MM.1S (cell line): Measurements from ENCODE around the gene COPZ1.
"Not testable (repeated sequence)": the region's sequence is repeated elsewhere in the genome, so short reads cannot be mapped to it uniquely, and the experiment has no call there.

ENCODE experiments used
- DNase-seq: peaks from one replicate; pipeline ENCODE4 v3.0.0-alpha.2; 2015
- H2AFZ ChIP-seq: fragments of 300-600 bp; sonication (generic); 2 replicates; pipeline ENCODE4 v1.6.0; 2016; ENCODE audit warnings: antibody characterized with exemption, low read length
- H3F3A ChIP-seq: fragments of 300-600 bp; sonication (generic); 2 replicates; pipeline ENCODE4 v1.6.1; 2016; ENCODE audit warnings: mild to moderate bottlenecking, antibody characterized with exemption, low read length, moderate library complexity, mixed read lengths; ENCODE audit not compliant: insufficient read depth
- H3K27ac ChIP-seq: fragments of 300-600 bp; sonication (generic); 2 replicates; pipeline ENCODE4 v1.5.1; 2016; ENCODE audit warnings: mild to moderate bottlenecking, low read length
- H3K27me3 ChIP-seq: fragments of 300-600 bp; sonication (generic); replicated peaks from 2 replicates; pipeline ENCODE4 v1.6.0; 2016; ENCODE audit warnings: low read length; ENCODE audit not compliant: insufficient read depth
- H3K36me3 ChIP-seq: fragments of 300-600 bp; sonication (generic); replicated peaks from 2 replicates; pipeline ENCODE4 v1.6.1; 2016; ENCODE audit warnings: mild to moderate bottlenecking, low read length, mixed read lengths; ENCODE audit not compliant: insufficient read depth
- H3K4me1 ChIP-seq: fragments of 300-600 bp; sonication (generic); 2 replicates; pipeline ENCODE4 v1.6.1; 2016; ENCODE audit warnings: low read length, mixed read lengths
- H3K4me2 ChIP-seq: fragments of 300-600 bp; sonication (generic); 2 replicates; pipeline ENCODE4 v1.6.0; 2016; ENCODE audit warnings: low read depth, low read length
- H3K4me3 ChIP-seq: fragments of 300-600 bp; sonication (generic); 2 replicates; pipeline ENCODE4 v1.5.1; 2016; ENCODE audit warnings: low read length, mixed read lengths
- H3K79me2 ChIP-seq: fragments of 300-600 bp; sonication (generic); 2 replicates; pipeline ENCODE4 v1.6.1; 2016; ENCODE audit warnings: mixed run types, low read length, mixed read lengths
- H3K9ac ChIP-seq: fragments of 300-600 bp; sonication (generic); 2 replicates; pipeline ENCODE4 v1.6.1; 2016; ENCODE audit warnings: low read length, mixed read lengths
- H3K9me2 ChIP-seq: fragments of 300-600 bp; sonication (generic); replicated peaks from 2 replicates; pipeline ENCODE4 v1.6.1; 2016; ENCODE audit warnings: mild to moderate bottlenecking, low read length, mixed read lengths; ENCODE audit not compliant: insufficient read depth
- H3K9me3 ChIP-seq: fragments of 300-600 bp; sonication (generic); replicated peaks from 2 replicates; pipeline ENCODE4 v1.6.1; 2016; ENCODE audit warnings: mild to moderate bottlenecking, low read length, mixed read lengths; ENCODE audit not compliant: insufficient read depth
- H4K20me1 ChIP-seq: fragments of 300-600 bp; sonication (generic); 2 replicates; pipeline ENCODE4 v1.6.1; 2016; ENCODE audit warnings: mild to moderate bottlenecking, low read length, moderate library complexity, mixed read lengths; ENCODE audit not compliant: insufficient read depth
- CTCF ChIP-seq: fragments of 300-600 bp; sonication (generic); IDR thresholded peaks from 2 replicates; pipeline ENCODE4 v1.5.1; 2016; ENCODE audit warnings: antibody characterized with exemption, low read length, mixed read lengths
- EZH2 ChIP-seq: fragments of 300-600 bp; sonication (generic); optimal IDR thresholded peaks from 2 replicates; pipeline ENCODE3; 2017; ENCODE audit warnings: low read depth, mild to moderate bottlenecking, antibody characterized with exemption, low read length, mixed read lengths
- EZH2phosphoT487 ChIP-seq: fragments of 300-600 bp; sonication (generic); IDR thresholded peaks from 2 replicates; pipeline ENCODE4 v1.6.1; 2018; ENCODE audit warnings: antibody characterized with exemption, low read length

Gene COPZ1

GRCh38 chr12:54279227-54279631 lies 45.7 kb upstream of the COPZ1 start:
- H3K27me3 ChIP-seq = no peaks in the 10 kb centered on the region
- H3K4me1 ChIP-seq = peaks cover 33% of the 10 kb centered on the region
- no peaks in the 10 kb centered on the region for H3K9me3 ChIP-seq
- peak overlapping the region; percentile 96 for H3K9ac ChIP-seq
- H3F3A ChIP-seq = peaks cover 40% of the 10 kb centered on the region
- peak overlapping the region; percentile 80 for H2AFZ ChIP-seq
- DNase-seq = no peak
- peaks cover 21% of the 10 kb centered on the region for H4K20me1 ChIP-seq
- H3K4me2 ChIP-seq = peak overlapping the region; percentile 74
- H3K9me2 ChIP-seq = no peaks in the 10 kb centered on the region
- H3K4me3 ChIP-seq = peak overlapping the region; percentile 99
- TF ChIP-seq EZH2phosphoT487 (no peak), CTCF (no peak), EZH2 (no peak)
- H3K36me3 ChIP-seq = peaks cover 18% of the 10 kb centered on the region
- peak overlapping the region; percentile 84 for H3K27ac ChIP-seq
- peaks cover 86% of the 10 kb centered on the region for H3K79me2 ChIP-seq

- H3K9me3 ChIP-seq = no peaks in the 10 kb centered on the region
- peak within 1 kb of the TSS; percentile 74 for H3K4me2 ChIP-seq
- H3K27ac ChIP-seq = peak within 1 kb of the TSS; percentile 84
- peaks cover 86% of the 10 kb centered on the region for H3K79me2 ChIP-seq
- peak within 1 kb of the TSS; percentile 96 for H3K9ac ChIP-seq
- peak; percentile 99 for DNase-seq
- H3K36me3 ChIP-seq = peaks cover 19% of the 10 kb centered on the region
- no peaks in the 10 kb centered on the region for H3K27me3 ChIP-seq
- peak within 1 kb of the TSS; percentile 80 for H2AFZ ChIP-seq
- H4K20me1 ChIP-seq = peaks cover 23% of the 10 kb centered on the region
- peak within 1 kb of the TSS; percentile 99 for H3K4me3 ChIP-seq
- no peaks in the 10 kb centered on the region for H3K9me2 ChIP-seq
- peaks cover 43% of the 10 kb centered on the region for H3F3A ChIP-seq
- no peak for TF ChIP-seq EZH2phosphoT487
- TF ChIP-seq EZH2 = no peak
- TF ChIP-seq CTCF = no peak
- H3K4me1 ChIP-seq = peaks cover 33% of the 10 kb centered on the region
Observed at GRCh38 chr12:54279632-54280467, 45.1 kb upstream of the COPZ1 start, which contains the start of gene CBX5. CBX5 (minus strand) TSS chr12:54280122; CDS start chr12:54257650, 22,472 bp downstream.

- Histone ChIP-seq H3K36me3 (peaks cover 25% of the 10 kb centered on the region), H3K27ac (peak within 1 kb of the TSS; percentile 84), H3K9ac (peak within 1 kb of the TSS; percentile 96), H3K9me3 (no peaks in the 10 kb centered on the region), H3K4me2 (peak within 1 kb of the TSS; percentile 74), H3F3A (peaks cover 49% of the 10 kb centered on the region), H4K20me1 (peaks cover 29% of the 10 kb centered on the region), H2AFZ (peak within 1 kb of the TSS; percentile 80), H3K4me3 (peak within 1 kb of the TSS; percentile 99), H3K9me2 (no peaks in the 10 kb centered on the region), H3K4me1 (peaks cover 33% of the 10 kb centered on the region), H3K79me2 (peaks cover 83% of the 10 kb centered on the region), H3K27me3 (no peaks in the 10 kb centered on the region)
- no peak for TF ChIP-seq CTCF
- no peak for TF ChIP-seq EZH2
- TF ChIP-seq EZH2phosphoT487 = no peak
- DNase-seq = peak; percentile 100
Observed at GRCh38 chr12:54280468-54281260, 44.3 kb upstream of the COPZ1 start, which contains the start of gene HNRNPA1. HNRNPA1 (plus strand) TSS chr12:54280726; CDS start chr12:54280808, 82 bp downstream.

- not testable (repeated sequence) for DNase-seq, H2AFZ ChIP-seq, H3K27me3 ChIP-seq, H3K9me3 ChIP-seq, H3K9me2 ChIP-seq
- Histone ChIP-seq H3K27ac (peak overlapping the region; percentile 68), H3K4me3 (peak overlapping the region; percentile 86), H4K20me1 (peaks cover 32% of the 10 kb centered on the region), H3K4me1 (peaks cover 32% of the 10 kb centered on the region), H3K79me2 (peaks cover 77% of the 10 kb centered on the region), H3F3A (peaks cover 52% of the 10 kb centered on the region), H3K4me2 (peak overlapping the region; percentile 65), H3K36me3 (peaks cover 25% of the 10 kb centered on the region), H3K9ac (peak overlapping the region; percentile 96)
Observed at GRCh38 chr12:54281261-54281638, 43.7 kb upstream of the COPZ1 start.

GRCh38 chr12:54281694-54282093 lies 43.2 kb upstream of the COPZ1 start:
- peaks cover 73% of the 10 kb centered on the region for H3K79me2 ChIP-seq
- peaks cover 28% of the 10 kb centered on the region for H3K4me1 ChIP-seq
- H3K27ac ChIP-seq = peak overlapping the region; percentile 68; the same call in 1 of the 2 replicates

More at GRCh38 chr12:54281694-54282093, 43.2 kb upstream of the COPZ1 start:
- not testable (repeated sequence) for H2AFZ ChIP-seq, H3K9me2 ChIP-seq, H3K9me3 ChIP-seq, DNase-seq, H3K27me3 ChIP-seq
- Histone ChIP-seq H3F3A (peaks cover 56% of the 10 kb centered on the region), H3K4me3 (peak overlapping the region; percentile 86), H3K4me2 (peak overlapping the region; percentile 65), H3K36me3 (peaks cover 25% of the 10 kb centered on the region), H3K9ac (peak overlapping the region; percentile 96), H4K20me1 (peaks cover 36% of the 10 kb centered on the region)
